Measurements from ENCODE around the gene B4GAT1.
"Not testable (repeated sequence)": the region's sequence is repeated elsewhere in the genome, so short reads cannot be mapped to it uniquely, and the experiment has no call there.

DNA sequence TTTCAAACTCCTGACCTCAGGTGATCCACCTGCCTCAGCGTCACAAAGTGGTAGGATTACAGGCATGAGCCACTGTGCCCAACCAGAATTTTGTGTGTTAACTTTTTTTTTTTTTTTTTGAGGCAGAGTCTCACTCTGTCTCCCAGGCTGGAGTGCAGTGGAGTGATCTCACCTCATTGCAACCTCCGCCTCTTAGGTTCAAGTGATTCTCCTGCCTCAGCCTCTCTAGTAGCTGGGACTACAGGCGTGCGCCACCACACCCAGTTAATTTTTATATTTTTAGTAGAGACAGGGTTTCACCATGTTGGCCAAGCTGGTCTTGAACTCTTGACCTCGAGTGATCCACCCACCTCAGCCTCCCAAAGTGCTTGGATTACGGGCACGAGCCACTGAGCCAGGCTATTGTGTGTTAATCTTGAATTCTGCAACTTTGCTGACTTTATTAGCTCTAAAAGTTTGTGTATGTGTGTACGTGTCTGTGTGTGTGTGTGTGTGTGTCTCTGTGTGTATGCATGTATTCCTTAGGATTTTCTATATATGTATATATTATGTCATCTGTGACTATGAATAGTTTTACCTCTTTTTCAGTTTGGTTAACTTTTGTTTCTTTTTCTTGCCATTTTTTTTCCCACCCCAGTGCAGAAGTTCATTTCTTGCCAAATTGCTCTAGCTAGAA lies 3.3 kb upstream of the B4GAT1 start:
- not testable (repeated sequence) for TF ChIP-seq EZH2phosphoT487 (IDR thresholded peaks at IDR 0.05; ENCODE audit: low read depth)
- TF ChIP-seq, protein P1, sequence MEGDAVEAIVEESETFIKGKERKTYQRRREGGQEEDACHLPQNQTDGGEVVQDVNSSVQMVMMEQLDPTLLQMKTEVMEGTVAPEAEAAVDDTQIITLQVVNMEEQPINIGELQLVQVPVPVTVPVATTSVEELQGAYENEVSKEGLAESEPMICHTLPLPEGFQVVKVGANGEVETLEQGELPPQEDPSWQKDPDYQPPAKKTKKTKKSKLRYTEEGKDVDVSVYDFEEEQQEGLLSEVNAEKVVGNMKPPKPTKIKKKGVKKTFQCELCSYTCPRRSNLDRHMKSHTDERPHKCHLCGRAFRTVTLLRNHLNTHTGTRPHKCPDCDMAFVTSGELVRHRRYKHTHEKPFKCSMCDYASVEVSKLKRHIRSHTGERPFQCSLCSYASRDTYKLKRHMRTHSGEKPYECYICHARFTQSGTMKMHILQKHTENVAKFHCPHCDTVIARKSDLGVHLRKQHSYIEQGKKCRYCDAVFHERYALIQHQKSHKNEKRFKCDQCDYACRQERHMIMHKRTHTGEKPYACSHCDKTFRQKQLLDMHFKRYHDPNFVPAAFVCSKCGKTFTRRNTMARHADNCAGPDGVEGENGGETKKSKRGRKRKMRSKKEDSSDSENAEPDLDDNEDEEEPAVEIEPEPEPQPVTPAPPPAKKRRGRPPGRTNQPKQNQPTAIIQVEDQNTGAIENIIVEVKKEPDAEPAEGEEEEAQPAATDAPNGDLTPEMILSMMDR (IDR thresholded peaks at IDR 0.05; ENCODE audit: low read depth, low read length) = not testable (repeated sequence)

Data from OCI-LY3 (cell line).